Kidney capillary endothelial cell (primary cell): ENCODE results near the gene MYO9A.
"Not testable (repeated sequence)": the region's sequence is repeated elsewhere in the genome, so short reads cannot be mapped to it uniquely, and the experiment has no call there.

Experiments used
- DNase-seq: peaks from one replicate; pipeline ENCODE4 v3.0.0-alpha.2; 2018; ENCODE audit warnings: low spot score

The MYO9A gene

GRCh38 chr15:72140088-72140487 lies 22.1 kb upstream of the MYO9A start:
- no peak for DNase-seq

DNA sequence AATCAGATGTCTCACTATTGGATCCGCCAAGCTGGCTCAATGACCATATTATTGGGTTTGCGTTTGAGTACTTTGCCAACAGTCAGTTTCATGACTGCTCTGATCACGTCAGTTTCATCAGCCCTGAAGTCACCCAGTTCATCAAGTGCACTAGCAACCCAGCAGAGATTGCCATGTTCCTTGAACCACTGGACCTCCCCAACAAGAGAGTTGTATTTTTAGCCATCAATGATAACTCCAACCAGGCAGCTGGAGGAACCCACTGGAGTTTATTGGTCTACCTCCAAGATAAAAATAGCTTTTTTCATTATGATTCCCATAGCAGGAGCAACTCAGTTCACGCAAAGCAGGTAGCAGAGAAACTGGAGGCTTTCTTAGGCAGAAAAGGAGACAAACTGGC lies 21.7 kb upstream of the MYO9A start:
- no peak for DNase-seq

- no peak for DNase-seq
Observed at GRCh38 chr15:72136170-72137051, 18.5 kb upstream of the MYO9A start.

DNA sequence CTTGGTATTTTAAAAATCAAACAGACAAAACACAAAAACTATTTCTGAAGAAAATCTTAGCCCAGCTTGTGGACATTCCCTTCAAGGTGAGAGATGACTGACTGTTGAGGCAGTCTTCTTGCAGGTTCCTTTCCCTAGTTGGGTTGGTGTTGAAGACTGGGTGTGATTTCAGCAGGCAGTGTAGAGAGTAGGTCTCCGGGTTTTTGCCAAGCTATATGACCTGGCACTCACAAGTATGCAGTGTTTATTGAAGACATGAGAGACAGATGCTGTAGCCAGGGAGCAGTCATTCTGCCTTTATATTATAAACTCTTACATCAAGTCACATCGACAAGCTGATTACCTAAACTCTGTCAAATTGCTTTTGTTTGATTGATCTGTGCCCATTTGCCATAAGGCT lies 17.8 kb upstream of the MYO9A start:
- no peak for DNase-seq

DNA sequence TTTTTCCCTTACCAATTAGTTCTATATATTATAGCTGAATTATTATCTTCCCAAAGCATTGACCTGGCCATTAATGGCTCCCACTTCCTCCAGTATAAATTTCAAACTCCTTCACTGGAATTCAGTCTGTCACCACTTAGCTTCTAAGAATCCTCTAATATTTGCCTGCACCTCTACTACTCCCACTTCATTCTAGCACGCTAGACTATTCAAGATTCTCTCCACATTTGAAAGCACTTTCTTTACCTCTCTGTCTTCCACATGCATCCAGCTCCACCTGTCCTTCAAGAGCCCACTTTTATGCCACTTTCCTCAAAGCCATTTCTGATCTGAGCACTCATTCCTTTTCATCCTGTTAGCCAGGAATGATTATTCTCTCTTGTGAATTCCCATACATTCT lies 15.3 kb upstream of the MYO9A start:
- no peak for DNase-seq

GRCh38 chr15:72131922-72132321 lies 14.0 kb upstream of the MYO9A start:
- DNase-seq: no peak

DNA sequence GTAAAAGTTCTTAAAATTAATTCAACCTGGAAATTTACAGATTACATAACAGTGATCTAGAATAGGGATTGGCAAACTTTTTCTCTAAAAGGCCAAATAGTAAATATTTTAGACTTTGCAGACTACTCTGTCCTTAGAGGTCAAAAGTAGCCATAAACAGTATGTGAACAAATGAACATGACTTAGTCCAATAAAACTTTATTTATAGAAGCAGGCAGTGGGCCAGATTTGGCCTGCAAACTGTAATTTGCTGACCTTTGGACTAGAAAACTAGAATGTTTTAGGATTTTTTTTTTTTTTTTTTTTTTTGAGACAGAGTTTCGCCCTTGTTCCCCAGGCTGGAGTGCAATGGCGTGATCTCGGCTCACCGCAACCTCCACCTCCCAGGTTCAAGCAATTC lies 12.3 kb upstream of the MYO9A start:
- DNase-seq: no peak

- DNase-seq: no peak
Observed at GRCh38 chr15:72128359-72128758, 10.4 kb upstream of the MYO9A start.

GRCh38 chr15:72127724-72128322 lies 9.9 kb upstream of the MYO9A start:
- no peak for DNase-seq

- DNase-seq: no peak
Observed at GRCh38 chr15:72124218-72124617, 6.3 kb upstream of the MYO9A start.

- peak; percentile 47 for DNase-seq
Observed at GRCh38 chr15:72117486-72118016, 399 bp downstream of the MYO9A start.

DNA sequence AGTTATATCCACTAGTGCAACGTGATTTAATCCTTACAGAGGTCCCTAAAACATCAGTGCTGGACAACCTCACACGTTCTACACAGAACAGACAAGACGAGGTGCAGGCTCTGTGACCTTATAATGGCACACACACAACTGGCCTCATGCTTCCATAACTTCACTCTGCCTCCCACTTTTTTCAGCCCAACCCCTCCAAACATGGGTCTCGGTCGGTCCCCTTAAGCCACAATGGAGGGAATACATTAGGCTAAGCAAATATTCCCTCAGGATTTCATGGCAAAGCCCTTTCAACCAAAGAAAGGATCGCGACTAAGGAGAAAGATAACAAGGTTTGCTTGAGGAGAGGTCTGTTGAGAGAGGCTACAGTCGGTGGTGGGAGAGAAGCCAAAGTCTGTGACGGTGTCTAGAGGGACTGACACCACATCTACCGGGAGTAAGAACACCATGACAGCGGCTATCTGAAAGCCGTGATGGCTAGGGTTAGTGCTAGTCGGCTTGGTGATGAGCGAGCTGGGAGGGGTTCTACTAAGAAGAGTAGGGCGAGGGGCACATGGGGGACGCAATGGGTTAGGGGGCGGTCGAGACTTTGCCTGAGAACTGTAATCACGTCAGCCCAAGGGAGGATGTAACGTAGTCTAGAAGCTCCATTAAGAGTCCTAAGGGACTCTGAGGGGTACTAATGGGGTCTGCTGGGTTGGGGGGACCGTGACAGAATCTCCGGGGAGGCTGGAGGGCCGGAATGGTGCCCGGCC lies 1.0 kb downstream of the MYO9A start:
- peak; percentile 21 for DNase-seq

DNA sequence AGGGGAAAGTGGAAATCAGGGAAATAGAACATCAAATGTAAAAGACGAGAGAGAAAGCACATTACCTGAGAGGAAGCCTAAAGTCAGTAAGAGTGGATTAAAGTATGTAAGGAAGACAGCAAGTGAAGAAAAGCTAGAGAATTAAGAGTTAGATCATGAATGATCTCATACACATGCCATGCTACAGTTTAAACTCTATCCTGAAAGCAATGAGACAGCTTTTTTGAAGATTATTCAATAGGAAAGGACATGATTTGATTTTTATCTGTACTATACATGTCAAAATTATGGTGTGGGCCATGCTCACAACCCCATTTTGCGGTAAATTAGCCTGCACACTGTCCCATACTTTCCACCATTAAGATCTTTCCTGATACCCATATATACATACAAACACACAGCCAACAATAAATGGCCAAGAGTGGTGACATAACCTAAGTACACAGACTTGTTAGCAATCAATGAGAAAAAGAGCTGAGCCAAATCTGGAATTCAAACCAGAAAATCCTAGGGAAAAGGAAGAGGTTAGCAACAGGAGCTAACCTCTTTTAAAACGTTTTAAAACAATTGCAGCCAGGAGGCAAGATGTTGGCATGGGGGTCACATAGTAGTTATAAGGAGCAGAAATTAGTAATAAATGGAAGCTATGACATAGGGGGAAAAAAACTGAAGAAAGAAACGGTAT lies 4.5 kb downstream of the MYO9A start:
- DNase-seq: no peak

GRCh38 chr15:72112805-72113204 lies 5.1 kb downstream of the MYO9A start:
- no peak for DNase-seq

- no peak for DNase-seq
Observed at GRCh38 chr15:72112116-72112515, 5.8 kb downstream of the MYO9A start.

DNA sequence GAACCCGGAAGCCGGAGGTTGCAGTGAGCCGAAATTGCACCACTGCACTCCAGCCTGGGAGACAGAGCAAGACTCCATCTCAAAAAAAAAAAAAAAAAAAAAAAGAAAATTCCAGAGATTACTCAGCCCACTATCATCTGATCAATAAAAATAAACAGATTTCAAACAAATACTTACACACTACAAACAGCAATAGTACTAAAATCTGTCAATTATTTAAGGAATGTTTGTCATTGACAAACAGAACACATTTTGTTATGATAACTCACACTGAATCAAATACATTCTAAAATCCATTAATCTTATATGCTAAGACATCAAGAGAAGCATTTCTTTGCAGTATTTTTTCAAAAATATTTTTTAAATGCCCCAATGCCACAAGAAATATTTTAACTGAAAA lies 7.6 kb downstream of the MYO9A start:
- DNase-seq: no peak

GRCh38 chr15:72106068-72106467 lies 11.9 kb downstream of the MYO9A start:
- DNase-seq: no peak

DNA sequence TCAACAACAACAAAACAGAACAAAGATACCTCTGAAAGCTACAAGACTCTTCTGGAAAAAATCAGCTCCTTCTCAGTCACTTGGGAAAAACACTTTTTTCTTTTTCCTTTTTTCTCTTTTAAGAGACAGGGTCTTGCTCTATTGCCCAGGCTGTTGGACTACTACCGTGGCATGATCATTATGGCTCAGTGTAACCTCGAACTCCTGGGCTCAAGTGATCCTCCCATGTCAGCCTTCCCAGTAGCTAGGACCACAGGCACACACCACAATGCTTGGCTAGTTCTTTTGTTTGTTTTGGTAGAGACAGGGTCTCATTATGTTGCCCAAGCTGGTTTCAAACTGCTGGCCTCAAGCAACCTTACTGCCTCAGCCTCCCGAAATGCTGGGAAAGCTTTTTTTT lies 12.8 kb downstream of the MYO9A start:
- no peak for DNase-seq

DNA sequence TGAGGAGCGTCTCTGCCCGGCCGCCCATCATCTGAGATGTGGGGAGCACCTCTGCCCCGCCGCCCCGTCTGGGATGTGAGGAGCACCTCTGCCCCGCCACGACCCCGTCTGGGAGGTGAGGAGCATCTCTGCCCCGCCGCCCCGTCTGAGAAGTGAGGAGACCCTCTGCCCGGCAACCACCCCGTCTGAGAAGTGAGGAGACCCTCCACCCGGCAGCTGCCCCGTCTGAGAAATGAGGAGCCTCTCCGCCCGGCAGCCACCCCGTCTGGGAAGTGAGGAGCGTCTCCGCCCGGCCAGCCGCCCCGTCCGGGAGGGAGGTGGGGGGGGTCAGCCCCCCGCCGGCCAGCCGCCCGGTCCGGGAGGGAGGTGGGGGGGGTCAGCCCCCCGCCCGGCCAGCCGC lies 17.4 kb downstream of the MYO9A start:
- DNase-seq: not testable (repeated sequence)

- DNase-seq: no peak
Observed at GRCh38 chr15:72099155-72099554, 18.8 kb downstream of the MYO9A start.

DNA sequence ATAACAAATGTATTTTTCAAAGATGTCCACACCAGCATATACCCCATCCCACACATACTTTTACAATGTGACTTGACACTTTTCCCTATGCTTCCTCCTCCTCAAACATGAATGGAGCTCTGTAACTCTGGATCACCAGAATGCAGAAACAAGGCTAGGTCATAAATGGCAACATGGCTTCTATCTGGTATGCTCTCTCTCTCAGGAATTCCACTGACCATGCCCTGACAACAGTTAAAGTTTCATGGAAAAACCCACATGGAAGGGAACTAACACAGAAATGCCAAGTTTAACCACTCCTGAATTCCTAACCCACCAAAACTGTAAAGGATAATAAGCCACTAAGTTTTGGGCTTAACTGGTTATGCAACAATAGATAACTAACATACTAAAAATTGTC lies 19.9 kb downstream of the MYO9A start:
- no peak for DNase-seq

- DNase-seq: no peak
Observed at GRCh38 chr15:72096796-72097195, 21.2 kb downstream of the MYO9A start.
